ENCODE data around the gene DEXI. TPM values are rescaled to one million over a fixed set of nuclear protein-coding genes. Genes with fewer than 3 reads are reported as not detected.
"Not testable (repeated sequence)": the region's sequence is repeated elsewhere in the genome, so short reads cannot be mapped to it uniquely, and the experiment has no call there.

The DEXI gene
- total RNA-seq, 4 donors from 2014 or later: 66.5 to 89.2 (median 74.6) TPM

- intact Hi-C loops (cut with DNase I): loop anchor here (2.0 kb wide), 1 partner anchor 287 kb away; the partner anchor contains the start of gene SOCS1
- no peak overlapping the region for H3K4me3 ChIP-seq (replicated peaks in 1 of 3)
- no peaks in the 10 kb centered on the region for H3K27me3 ChIP-seq
- H3K9me3 ChIP-seq: no peaks in the 10 kb centered on the region
- TF ChIP-seq CTCF (IDR thresholded peaks at IDR 0.05) (no peak), POLR2A (IDR thresholded peaks at IDR 0.05) (no peak)
- H3K4me1 ChIP-seq: peaks cover 0 to 6% of the 10 kb centered on the region in 2 donors
- peaks cover 0 to 5% of the 10 kb centered on the region in 2 donors for H3K36me3 ChIP-seq
- H3K27ac ChIP-seq: no peak overlapping the region
- DNase-seq: no peak
- 89 to 94% methylated on average over 2 of the region's 2 CpGs for WGBS, 2 donors
These were observed 27.8 kb upstream of the DEXI start for GRCh38 chr16:10970065-10970464.

DNA sequence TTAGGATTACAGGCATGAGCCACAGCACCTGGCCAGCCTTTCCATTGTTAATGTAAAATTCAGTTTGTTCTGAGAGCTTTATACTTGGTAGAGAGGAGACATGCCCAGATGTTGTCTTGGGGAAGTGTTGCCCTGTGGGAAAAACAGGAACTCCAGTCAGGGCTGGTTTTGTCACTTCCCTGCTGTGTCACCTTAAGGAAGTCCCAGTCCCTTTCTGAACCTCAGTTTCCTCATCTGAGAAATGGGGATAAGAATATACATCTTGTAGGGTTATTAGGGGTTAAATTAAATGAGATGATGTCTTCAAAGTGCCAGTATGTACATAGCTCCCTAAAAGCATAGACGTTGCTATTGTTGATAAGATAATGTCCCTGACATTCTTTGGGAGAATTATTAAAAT is 27.3 kb upstream of the DEXI start:
- no peaks in the 10 kb centered on the region for H3K9me3 ChIP-seq
- DNase-seq: no peak
- no peak overlapping the region for H3K27ac ChIP-seq
- H3K4me1 ChIP-seq: peaks cover 0 to 6% of the 10 kb centered on the region in 2 donors
- WGBS, 2 donors: 76 to 79% methylated on average over 1 of the region's 1 CpG
- TF ChIP-seq POLR2A (IDR thresholded peaks at IDR 0.05): no peak
- no peak for TF ChIP-seq CTCF (IDR thresholded peaks at IDR 0.05)
- H3K4me3 ChIP-seq (replicated peaks in 1 of 3): no peak overlapping the region
- H3K27me3 ChIP-seq: no peaks in the 10 kb centered on the region
- H3K36me3 ChIP-seq: peaks cover 0 to 5% of the 10 kb centered on the region in 2 donors
- intact Hi-C loops (cut with DNase I): loop anchor here (2.0 to 5.0 kb wide), 2 partner anchors 287 to 388 kb away; partner anchors contain the start of gene SOCS1

DNA sequence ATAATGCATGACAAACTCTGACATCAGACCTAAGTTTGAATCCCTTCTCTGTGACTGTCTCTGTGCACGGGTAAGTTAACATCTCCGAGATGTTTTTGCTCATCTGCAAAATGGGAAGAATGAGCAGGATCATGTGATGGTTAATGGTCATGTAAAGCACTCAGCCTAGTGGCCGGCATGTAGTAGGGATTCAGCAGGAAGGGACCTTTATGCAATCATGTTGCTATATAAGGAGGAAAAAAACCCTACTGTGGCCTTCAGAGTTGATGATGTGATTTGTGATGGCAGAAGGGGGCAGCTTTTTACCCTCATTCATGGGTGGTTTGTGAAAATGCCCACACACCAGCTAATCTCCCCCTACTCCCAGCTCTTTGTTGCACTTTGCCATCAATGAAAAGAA is 26.2 kb upstream of the DEXI start:
- WGBS, 2 donors: 85 to 92% methylated on average over 3 of the region's 3 CpGs
- intact Hi-C loops (cut with DNase I): loop anchor here (5.0 kb wide), 1 partner anchor 389 kb away; no protein-coding TSS in a partner anchor

GRCh38 chr16:10967986-10968385 is 25.7 kb upstream of the DEXI start:
- no peaks in the 10 kb centered on the region for H3K27me3 ChIP-seq
- H3K9me3 ChIP-seq: no peaks in the 10 kb centered on the region
- peaks cover 3 to 7% of the 10 kb centered on the region in 2 donors for H3K36me3 ChIP-seq
- no peak for DNase-seq
- intact Hi-C loops (cut with DNase I): loop anchor here (5.0 kb wide), 1 partner anchor 389 kb away; no protein-coding TSS in a partner anchor
- 78 to 85% methylated on average over 2 to 5 of the region's 5 CpGs for WGBS, 2 donors
- TF ChIP-seq POLR2A (IDR thresholded peaks at IDR 0.05) (no peak), CTCF (IDR thresholded peaks at IDR 0.05) (no peak)
- H3K27ac ChIP-seq: no peak overlapping the region
- peaks cover 0 to 6% of the 10 kb centered on the region in 2 donors for H3K4me1 ChIP-seq
- H3K4me3 ChIP-seq (replicated peaks in 1 of 3): no peak overlapping the region

More for the DNA sequence above, 26.2 kb upstream of the DEXI start:
- no peak for DNase-seq
- peaks cover 3 to 5% of the 10 kb centered on the region in 2 donors for H3K36me3 ChIP-seq
- no peak overlapping the region for H3K4me3 ChIP-seq (replicated peaks in 1 of 3)
- H3K27ac ChIP-seq: no peak overlapping the region
- H3K9me3 ChIP-seq: no peaks in the 10 kb centered on the region
- TF ChIP-seq CTCF (IDR thresholded peaks at IDR 0.05) (no peak), POLR2A (IDR thresholded peaks at IDR 0.05) (no peak)
- peaks cover 0 to 6% of the 10 kb centered on the region in 2 donors for H3K4me1 ChIP-seq
- H3K27me3 ChIP-seq: no peaks in the 10 kb centered on the region

- intact Hi-C loops (cut with DNase I): loop anchor here (5.0 kb wide), 1 partner anchor 391 kb away; no protein-coding TSS in a partner anchor
- not testable (repeated sequence) for H3K27ac ChIP-seq; DNase-seq; H3K4me3 ChIP-seq (replicated peaks in 1 of 3); H3K4me1 ChIP-seq; H3K27me3 ChIP-seq; H3K9me3 ChIP-seq
- peaks cover 11 to 14% of the 10 kb centered on the region in 2 donors for H3K36me3 ChIP-seq
- 75% methylated on average over 4 of the region's 4 CpGs for WGBS, 2 donors
These were observed 24.3 kb upstream of the DEXI start for GRCh38 chr16:10966559-10966958.

Measured in thyroid gland (tissue), 4 donors.